GM06990 (cell line): ENCODE measurements around the gene MT4.
A peak's percentile ranks its signal among the peaks of the same experiment; 100 is the strongest.

Source experiments
- DNase-seq: peaks from one replicate; pipeline ENCODE4 v3.0.0-alpha.2; 2011; ENCODE audit not compliant: insufficient read length; ENCODE audit errors: extremely low read depth
- H3K27me3 ChIP-seq: replicated peaks from 2 replicates; pipeline ENCODE4 v1.6.0; 2011; ENCODE audit warnings: low read length; ENCODE audit not compliant: control insufficient read depth, insufficient read depth
- H3K36me3 ChIP-seq: 2 replicates; pipeline ENCODE4 v1.5.1; 2011; ENCODE audit warnings: low read length; ENCODE audit not compliant: control insufficient read depth, insufficient read depth
- H3K4me3 ChIP-seq: replicated peaks from 2 replicates; pipeline ENCODE4 v1.5.1; 2011; ENCODE audit warnings: low read depth, mild to moderate bottlenecking, control low read depth, low read length
- CTCF ChIP-seq: IDR thresholded peaks from 2 replicates; pipeline ENCODE4 v1.5.1; 2011; ENCODE audit warnings: low read length, control low read depth, mild to moderate bottlenecking, inconsistent platforms; ENCODE audit not compliant: insufficient read depth, poor library complexity, severe bottlenecking

MT4 gene

GRCh38 chr16:56564793-56565477, at the start of gene MT4:
TSS of gene MT4 (plus strand) at chr16:56565073. CDS start at chr16:56565129, 56 bp downstream.
- DNase-seq, result no peak
- Histone ChIP-seq H3K4me3 (no peak within 1 kb of the TSS), H3K27me3 (no peaks in the 10 kb centered on the region), H3K36me3 (no peaks in the 10 kb centered on the region)
- no peak for TF ChIP-seq CTCF

GRCh38 chr16:56515665-56516064, 49.2 kb upstream of the MT4 start:
- TF ChIP-seq CTCF, result no peak
- no peak for DNase-seq
- H3K36me3 ChIP-seq, result no peaks in the 10 kb centered on the region
- no peak overlapping the region for H3K4me3 ChIP-seq
- H3K27me3 ChIP-seq, result no peaks in the 10 kb centered on the region

- Histone ChIP-seq H3K36me3 (no peaks in the 10 kb centered on the region), H3K4me3 (no peak overlapping the region), H3K27me3 (no peaks in the 10 kb centered on the region)
- no peak for DNase-seq
- no peak for TF ChIP-seq CTCF
Measured at GRCh38 chr16:56517206-56517605, 47.7 kb upstream of the MT4 start.

GRCh38 chr16:56518425-56518824, 46.4 kb upstream of the MT4 start:
- no peak for TF ChIP-seq CTCF
- Histone ChIP-seq H3K27me3 (no peaks in the 10 kb centered on the region), H3K4me3 (no peak overlapping the region), H3K36me3 (no peaks in the 10 kb centered on the region)
- no peak for DNase-seq

- H3K4me3 ChIP-seq, result peak within 1 kb of the TSS; percentile 79
- DNase-seq, result peak; percentile 90
- no peaks in the 10 kb centered on the region for H3K36me3 ChIP-seq
- TF ChIP-seq CTCF, result no peak
- H3K27me3 ChIP-seq, result no peaks in the 10 kb centered on the region
Measured at GRCh38 chr16:56519459-56520250, 45.2 kb upstream of the MT4 start, which contains the start of gene BBS2. TSS of gene BBS2 (minus strand) at chr16:56520024. CDS start at chr16:56519862, 162 bp downstream.
